A549 (cell line): ENCODE data around the gene ZRANB1. TPM values are rescaled to one million over a fixed set of nuclear protein-coding genes. Genes with fewer than 3 reads are reported as not detected.

Source experiments
- ATAC-seq, 2 experiments: fragments of 200-7000 bp in 1 of 2; fragments of >200 bp in 1 of 2; cut with Nextera tagmentation in 1 of 2; cut with Tn5 transposase in 1 of 2; 3 replicates each; pipeline versions ENCODE4 v1.8.0 to v1.9.1; 2018 to 2020; ENCODE audit warnings: mild to moderate bottlenecking in 1 of 2, moderate library complexity in 1 of 2
- CTCF ChIA-PET: fragments of 300-600 bp; sonication (Branson Sonifier 250); formaldehyde crosslinking; extraction: SDS; loops from one replicate; lab custom pipeline; 2021; ENCODE audit warnings: antibody characterized with exemption, inconsistent platforms; lab: Yijun Ruan, JAX
- POLR2A ChIA-PET: fragments of 350-600 bp; formaldehyde crosslinking; extraction: SDS; loops from one replicate; lab custom pipeline; 2021; ENCODE audit warnings: antibody characterized with exemption, inconsistent platforms; lab: Yijun Ruan, JAX
- DNase-seq, 2 experiments: peaks; one replicate each; pipeline versions ENCODE4 v3.0.0 to v3.0.0-alpha.2; 2011 to 2016; ENCODE audit warnings: low read depth in 1 of 2, low spot score in 1 of 2
- FAIRE-seq: peaks from 2 replicates; lab custom pipeline; 2011; peaks lifted over from hg19 to GRCh38; lab: Jason Lieb, UNC
- H3K27ac ChIP-seq, 2 experiments: fragments of >200 bp; sonication (Bioruptor Twin); formaldehyde crosslinking; 3 replicates each; pipeline ENCODE4 v1.5.1; 2016 to 2017
- H3K4me1 ChIP-seq: fragments of >200 bp; sonication (Bioruptor Twin); formaldehyde crosslinking; 3 replicates; pipeline ENCODE4 v1.6.1; 2016
- H3K4me2 ChIP-seq: fragments of >200 bp; sonication (Bioruptor Twin); formaldehyde crosslinking; 3 replicates; pipeline ENCODE4 v1.6.1; 2016
- H3K4me3 ChIP-seq: fragments of >200 bp; sonication (Bioruptor Twin); formaldehyde crosslinking; 3 replicates; pipeline ENCODE4 v1.5.1; 2016
- H3K9me3 ChIP-seq: fragments of >200 bp; sonication (Bioruptor Twin); formaldehyde crosslinking; 3 replicates; pipeline ENCODE4 v1.6.1; 2016
- BHLHE40 ChIP-seq: IDR thresholded peaks from 2 replicates; pipeline ENCODE4 v1.6.1; 2012; ENCODE audit warnings: low read depth, low read length, inconsistent platforms
- CBX2 ChIP-seq: fragments of 200-600 bp; sonication (generic); IDR thresholded peaks from 2 replicates; pipeline ENCODE4 v1.6.1; 2016; ENCODE audit warnings: low read depth, mild to moderate bottlenecking, borderline replicate concordance
- CHD4 ChIP-seq: fragments of 200-600 bp; sonication (generic); IDR thresholded peaks from 2 replicates; pipeline ENCODE4 v1.6.1; 2016; ENCODE audit warnings: antibody characterized with exemption, mild to moderate bottlenecking, borderline replicate concordance
- ESRRA ChIP-seq: fragments of 150-350 bp; IDR thresholded peaks from 2 replicates; pipeline ENCODE4 v1.6.1; 2014; ENCODE audit warnings: mild to moderate bottlenecking, low read length, borderline replicate concordance
- HDAC2 ChIP-seq: fragments of 200-600 bp; sonication (generic); IDR thresholded peaks from 2 replicates; pipeline ENCODE4 v1.6.1; 2016
- HEYL ChIP-seq: fragments of 250-450 bp; sonication (Bioruptor Pico); IDR thresholded peaks from 2 replicates; pipeline ENCODE4 v1.8.0; 2021; ENCODE audit warnings: mild to moderate bottlenecking, moderate library complexity
- JUN ChIP-seq, 2 experiments: fragments of >200 bp; sonication (Bioruptor Twin); formaldehyde crosslinking; IDR thresholded peaks; 2 replicates in 1 of 2; 3 replicates in 1 of 2; pipeline ENCODE4 v1.6.1; 2016 to 2017
- KDM1A ChIP-seq: fragments of 200-600 bp; sonication (generic); IDR thresholded peaks from 2 replicates; pipeline ENCODE4 v1.6.1; 2016; ENCODE audit warnings: low read depth, mild to moderate bottlenecking
- MAFK ChIP-seq: fragments of 450-650 bp; IDR thresholded peaks from 2 replicates; pipeline ENCODE4 v1.6.1; 2014; ENCODE audit not compliant: partially characterized antibody
- POLR2A ChIP-seq: IDR thresholded peaks from 2 replicates; pipeline ENCODE4 v1.6.1; 2012; ENCODE audit warnings: mild to moderate bottlenecking, low read length
- POLR2AphosphoS2 ChIP-seq: conservative IDR thresholded peaks from 2 replicates; pipeline ENCODE4 v1.6.1; 2012; ENCODE audit warnings: low read length, improper control_type of control experiment, inconsistent platforms
- RAD21 ChIP-seq, 2 experiments: fragments of >200 bp in 1 of 2; sonication (Bioruptor Twin) in 1 of 2; formaldehyde crosslinking in 1 of 2; IDR thresholded peaks in 1 of 2; conservative IDR thresholded peaks in 1 of 2; 2 replicates in 1 of 2; 3 replicates in 1 of 2; pipeline ENCODE4 v1.6.1; 2012 to 2018; ENCODE audit warnings: inconsistent platforms in 1 of 2
- SREBF2 ChIP-seq: fragments of 450-650 bp; IDR thresholded peaks from 2 replicates; pipeline ENCODE4 v1.6.1; 2014; ENCODE audit warnings: mild to moderate bottlenecking, moderate library complexity
- TFCP2L1 ChIP-seq: fragments of 250-450 bp; sonication (Bioruptor Pico); IDR thresholded peaks from 2 replicates; pipeline ENCODE4 v1.5.0; 2021; ENCODE audit warnings: mild to moderate bottlenecking
- ZC3H11A ChIP-seq: fragments of 450-650 bp; IDR thresholded peaks from 2 replicates; pipeline ENCODE4 v1.6.1; 2014; ENCODE audit warnings: antibody characterized with exemption, mild to moderate bottlenecking
- ZFP36 ChIP-seq: fragments of 450-650 bp; IDR thresholded peaks from 2 replicates; pipeline ENCODE4 v1.6.1; 2014; ENCODE audit warnings: borderline replicate concordance; ENCODE audit not compliant: partially characterized antibody
- WGBS: methylation state at CpG from one replicate; pipeline ENCODE4 v1.1.6; 2017; ENCODE audit errors: missing lambda C conversion rate; 5-methylcytosine and 5-hydroxymethylcytosine counted together
- polyA plus RNA-seq, 4 experiments: library from polyadenylated mRNA; depleted of rRNA in 3 of 4; stranded (reverse); fragments of >200 nt; fragmentation: RNase III in 1 of 4; extraction: RNeasy Plus Mini Kit Qiagen cat#74134 plus additional on column Dnase treatment in 1 of 4; gene quantifications; 2 replicates in 3 of 4; 3 replicates in 1 of 4; pipeline ENCODE4 v1.2.3, GENCODE V29; 2011 to 2017
- TF ChIP-seq, protein P1 (sequence below): fragments of 450-650 bp; IDR thresholded peaks from 2 replicates; pipeline ENCODE4 v1.6.1; 2014; ENCODE audit warnings: antibody characterized with exemption
- TF ChIP-seq, protein P2 (sequence below): fragments of 250-450 bp; sonication (Bioruptor Pico); IDR thresholded peaks from 2 replicates; pipeline ENCODE4 v1.5.0; 2021; ENCODE audit warnings: mild to moderate bottlenecking, moderate library complexity, borderline replicate concordance
- TF ChIP-seq, protein P3 (sequence below): fragments of >200 bp; sonication (Bioruptor Twin); formaldehyde crosslinking; IDR thresholded peaks from 2 replicates; pipeline ENCODE4 v1.6.1; 2016
- TF ChIP-seq, protein P4 (sequence below): IDR thresholded peaks from 2 replicates; pipeline ENCODE4 v1.6.1; 2012
- TF ChIP-seq, protein P5 (sequence below): fragments of 200-600 bp; sonication (generic); IDR thresholded peaks from 2 replicates; pipeline ENCODE4 v1.6.1; 2016; ENCODE audit warnings: antibody characterized with exemption, mild to moderate bottlenecking, moderate library complexity
- TF ChIP-seq, protein P6 (sequence below): IDR thresholded peaks from 2 replicates; pipeline ENCODE4 v1.6.1; 2012

ZRANB1 gene
- polyA plus RNA-seq, 2 of the 4 experiments (the other 2 are of a cell fraction), result 8.0 to 19.5 TPM

DNA sequence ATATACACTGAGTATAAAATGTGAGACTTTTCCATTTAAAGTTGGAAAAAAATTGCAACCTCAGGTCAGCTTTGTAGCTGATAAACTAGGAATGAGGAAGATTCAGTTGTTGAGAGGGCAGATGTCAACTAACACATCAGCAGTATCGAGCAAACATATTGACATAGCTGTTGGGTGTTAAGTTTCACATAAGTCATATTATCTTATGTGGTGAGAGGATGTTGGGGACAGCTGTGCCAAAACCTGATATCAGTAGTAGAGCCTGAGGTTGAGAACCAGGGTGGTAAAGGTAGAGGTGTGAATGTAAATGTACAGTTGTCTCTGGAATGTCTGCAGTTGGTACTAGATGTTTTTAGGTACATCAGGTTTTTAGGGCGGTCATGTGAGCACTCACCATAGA is 5.0 kb downstream of the ZRANB1 start:
- H3K4me3 ChIP-seq, result no peak overlapping the region
- H3K4me1 ChIP-seq, result peaks cover 22% of the 10 kb centered on the region
- no peaks in the 10 kb centered on the region for H3K9me3 ChIP-seq
- FAIRE-seq (no peak), ATAC-seq (no peak), DNase-seq (no peak)
- ChIA-PET CTCF (no interaction called here), POLR2A (no interaction called here)
- H3K27ac ChIP-seq, result no peak overlapping the region
- TF ChIP-seq POLR2A (no peak), KDM1A (no peak), BHLHE40 (no peak), HEYL (CRISPR knock-in tag) (no peak), ZC3H11A (no peak), JUN (IDR thresholded peaks at IDR 0.05) (no peak), HDAC2 (no peak)
- TF ChIP-seq, protein P1, sequence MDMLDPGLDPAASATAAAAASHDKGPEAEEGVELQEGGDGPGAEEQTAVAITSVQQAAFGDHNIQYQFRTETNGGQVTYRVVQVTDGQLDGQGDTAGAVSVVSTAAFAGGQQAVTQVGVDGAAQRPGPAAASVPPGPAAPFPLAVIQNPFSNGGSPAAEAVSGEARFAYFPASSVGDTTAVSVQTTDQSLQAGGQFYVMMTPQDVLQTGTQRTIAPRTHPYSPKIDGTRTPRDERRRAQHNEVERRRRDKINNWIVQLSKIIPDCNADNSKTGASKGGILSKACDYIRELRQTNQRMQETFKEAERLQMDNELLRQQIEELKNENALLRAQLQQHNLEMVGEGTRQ, result no peak
- TF ChIP-seq, protein P2, sequence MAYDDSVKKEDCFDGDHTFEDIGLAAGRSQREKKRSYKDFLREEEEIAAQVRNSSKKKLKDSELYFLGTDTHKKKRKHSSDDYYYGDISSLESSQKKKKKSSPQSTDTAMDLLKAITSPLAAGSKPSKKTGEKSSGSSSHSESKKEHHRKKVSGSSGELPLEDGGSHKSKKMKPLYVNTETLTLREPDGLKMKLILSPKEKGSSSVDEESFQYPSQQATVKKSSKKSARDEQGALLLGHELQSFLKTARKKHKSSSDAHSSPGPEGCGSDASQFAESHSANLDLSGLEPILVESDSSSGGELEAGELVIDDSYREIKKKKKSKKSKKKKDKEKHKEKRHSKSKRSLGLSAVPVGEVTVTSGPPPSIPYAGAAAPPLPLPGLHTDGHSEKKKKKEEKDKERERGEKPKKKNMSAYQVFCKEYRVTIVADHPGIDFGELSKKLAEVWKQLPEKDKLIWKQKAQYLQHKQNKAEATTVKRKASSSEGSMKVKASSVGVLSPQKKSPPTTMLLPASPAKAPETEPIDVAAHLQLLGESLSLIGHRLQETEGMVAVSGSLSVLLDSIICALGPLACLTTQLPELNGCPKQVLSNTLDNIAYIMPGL, result no peak
- 69% methylated on average over 2 of the region's 2 CpGs for WGBS
- H3K4me2 ChIP-seq, result no peak overlapping the region

DNA sequence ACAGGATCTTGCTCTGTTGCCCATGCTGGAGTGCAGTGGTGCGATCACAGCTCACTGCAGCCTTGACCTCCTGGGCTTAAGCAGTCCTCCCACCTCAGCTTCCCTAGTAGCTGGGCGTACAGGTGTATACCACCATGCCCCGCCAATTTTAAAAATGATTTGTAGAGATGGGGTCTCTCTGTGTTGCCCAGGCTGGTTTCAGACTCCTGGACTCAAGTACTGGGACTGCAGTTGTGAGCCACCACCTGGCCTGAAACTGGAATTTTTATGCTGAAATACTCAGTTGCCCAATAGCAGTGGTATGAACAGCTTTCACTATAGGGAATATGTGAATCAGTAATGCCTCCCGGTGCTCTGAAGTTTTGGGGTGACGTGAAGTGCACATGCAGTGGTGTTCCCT is 7.6 kb downstream of the ZRANB1 start:
- POLR2A ChIA-PET, result interaction anchor here (0.5 kb wide), 1 partner anchor 205 kb away, joined by 3 read pairs; the partner anchor contains the start of gene FAM53B
- no peak for TF ChIP-seq SREBF2
- TF ChIP-seq, protein P3, sequence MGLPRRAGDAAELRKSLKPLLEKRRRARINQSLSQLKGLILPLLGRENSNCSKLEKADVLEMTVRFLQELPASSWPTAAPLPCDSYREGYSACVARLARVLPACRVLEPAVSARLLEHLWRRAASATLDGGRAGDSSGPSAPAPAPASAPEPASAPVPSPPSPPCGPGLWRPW, result no peak
- no peak for TF ChIP-seq CHD4
- TF ChIP-seq, protein P1, result no peak
- no peak for TF ChIP-seq ESRRA
- TF ChIP-seq RAD21 (conservative IDR thresholded peaks at IDR 0.05 in 1 of 2, IDR thresholded peaks at IDR 0.05 in 1 of 2), result no peak
- TF ChIP-seq, protein P4, sequence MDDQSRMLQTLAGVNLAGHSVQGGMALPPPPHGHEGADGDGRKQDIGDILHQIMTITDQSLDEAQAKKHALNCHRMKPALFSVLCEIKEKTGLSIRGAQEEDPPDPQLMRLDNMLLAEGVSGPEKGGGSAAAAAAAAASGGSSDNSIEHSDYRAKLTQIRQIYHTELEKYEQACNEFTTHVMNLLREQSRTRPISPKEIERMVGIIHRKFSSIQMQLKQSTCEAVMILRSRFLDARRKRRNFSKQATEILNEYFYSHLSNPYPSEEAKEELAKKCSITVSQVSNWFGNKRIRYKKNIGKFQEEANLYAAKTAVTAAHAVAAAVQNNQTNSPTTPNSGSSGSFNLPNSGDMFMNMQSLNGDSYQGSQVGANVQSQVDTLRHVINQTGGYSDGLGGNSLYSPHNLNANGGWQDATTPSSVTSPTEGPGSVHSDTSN, result no peak
- no peak for FAIRE-seq
- no peak overlapping the region for H3K27ac ChIP-seq
- CTCF ChIA-PET, result no interaction called here
- H3K9me3 ChIP-seq, result no peaks in the 10 kb centered on the region
- H3K4me3 ChIP-seq, result no peak overlapping the region
- peak; percentile 43 to 51; a peak in 2 of 6 replicates for ATAC-seq
- 93% methylated on average over 5 of the region's 5 CpGs for WGBS
- H3K4me1 ChIP-seq, result peaks cover 7% of the 10 kb centered on the region; the same call in 2 of the 3 replicates
- H3K4me2 ChIP-seq, result no peak overlapping the region
- no peak for DNase-seq

DNA sequence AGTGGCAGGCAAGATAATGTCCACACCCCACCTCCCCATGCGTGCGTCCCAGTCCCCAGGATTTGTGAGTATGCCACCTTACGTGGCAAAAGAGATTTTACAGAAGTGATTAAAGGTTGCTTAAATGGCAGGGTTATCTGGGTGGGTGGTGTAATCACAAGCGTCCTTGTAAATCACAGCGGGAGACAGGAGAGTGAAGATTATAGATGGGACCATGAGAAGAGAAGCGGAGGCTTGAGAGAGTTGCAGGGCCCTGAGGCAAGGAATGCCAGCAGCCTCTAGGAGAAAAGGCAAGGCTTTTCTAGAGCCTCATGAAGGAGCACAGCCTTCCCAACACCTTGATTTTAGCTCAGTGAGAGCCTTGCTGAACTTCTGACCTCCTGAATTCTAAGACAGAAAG is 10.2 kb downstream of the ZRANB1 start:
- Histone ChIP-seq H3K9me3 (no peaks in the 10 kb centered on the region), H3K4me2 (no peak overlapping the region)
- TF ChIP-seq MAFK, result no peak
- no peak for TF ChIP-seq CBX2
- TF ChIP-seq, protein P5, sequence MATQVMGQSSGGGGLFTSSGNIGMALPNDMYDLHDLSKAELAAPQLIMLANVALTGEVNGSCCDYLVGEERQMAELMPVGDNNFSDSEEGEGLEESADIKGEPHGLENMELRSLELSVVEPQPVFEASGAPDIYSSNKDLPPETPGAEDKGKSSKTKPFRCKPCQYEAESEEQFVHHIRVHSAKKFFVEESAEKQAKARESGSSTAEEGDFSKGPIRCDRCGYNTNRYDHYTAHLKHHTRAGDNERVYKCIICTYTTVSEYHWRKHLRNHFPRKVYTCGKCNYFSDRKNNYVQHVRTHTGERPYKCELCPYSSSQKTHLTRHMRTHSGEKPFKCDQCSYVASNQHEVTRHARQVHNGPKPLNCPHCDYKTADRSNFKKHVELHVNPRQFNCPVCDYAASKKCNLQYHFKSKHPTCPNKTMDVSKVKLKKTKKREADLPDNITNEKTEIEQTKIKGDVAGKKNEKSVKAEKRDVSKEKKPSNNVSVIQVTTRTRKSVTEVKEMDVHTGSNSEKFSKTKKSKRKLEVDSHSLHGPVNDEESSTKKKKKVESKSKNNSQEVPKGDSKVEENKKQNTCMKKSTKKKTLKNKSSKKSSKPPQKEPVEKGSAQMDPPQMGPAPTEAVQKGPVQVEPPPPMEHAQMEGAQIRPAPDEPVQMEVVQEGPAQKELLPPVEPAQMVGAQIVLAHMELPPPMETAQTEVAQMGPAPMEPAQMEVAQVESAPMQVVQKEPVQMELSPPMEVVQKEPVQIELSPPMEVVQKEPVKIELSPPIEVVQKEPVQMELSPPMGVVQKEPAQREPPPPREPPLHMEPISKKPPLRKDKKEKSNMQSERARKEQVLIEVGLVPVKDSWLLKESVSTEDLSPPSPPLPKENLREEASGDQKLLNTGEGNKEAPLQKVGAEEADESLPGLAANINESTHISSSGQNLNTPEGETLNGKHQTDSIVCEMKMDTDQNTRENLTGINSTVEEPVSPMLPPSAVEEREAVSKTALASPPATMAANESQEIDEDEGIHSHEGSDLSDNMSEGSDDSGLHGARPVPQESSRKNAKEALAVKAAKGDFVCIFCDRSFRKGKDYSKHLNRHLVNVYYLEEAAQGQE, result no peak
- TF ChIP-seq, protein P6, sequence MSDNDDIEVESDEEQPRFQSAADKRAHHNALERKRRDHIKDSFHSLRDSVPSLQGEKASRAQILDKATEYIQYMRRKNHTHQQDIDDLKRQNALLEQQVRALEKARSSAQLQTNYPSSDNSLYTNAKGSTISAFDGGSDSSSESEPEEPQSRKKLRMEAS, result no peak
- no peak for TF ChIP-seq POLR2AphosphoS2
- no peak for TF ChIP-seq BHLHE40
- no peak for TF ChIP-seq ESRRA
- TF ChIP-seq ZFP36, result no peak
- TF ChIP-seq TFCP2L1 (CRISPR knock-in tag), result no peak
- TF ChIP-seq, all 56 proteins: peak for 0
- ChIA-PET POLR2A (no interaction called here), CTCF (interaction anchor here (1.1 kb wide), 1 partner anchor 13 kb away, joined by 3 read pairs; no protein-coding TSS in a partner anchor)
- FAIRE-seq (no peak), ATAC-seq (no peak), DNase-seq (no peak)
- Histone ChIP-seq H3K27ac (no peak overlapping the region), H3K4me3 (no peak overlapping the region), H3K4me1 (no peaks in the 10 kb centered on the region)
- WGBS, result 95% methylated on average over 6 of the region's 6 CpGs
